Activated CD4-positive, alpha-beta T cell treated with anti-CD3 and anti-CD28 coated beads, Interleukin-2, amount 50 U/mL, for 48 hours (primary cell): ENCODE measurements around the gene RNF123.
A peak's percentile ranks its signal among the peaks of the same experiment; 100 is the strongest.
"Not testable (repeated sequence)": the region's sequence is repeated elsewhere in the genome, so short reads cannot be mapped to it uniquely, and the experiment has no call there.

Source experiments
- DNase-seq, 2 experiments: peaks; one replicate each; pipeline ENCODE4 v3.0.0-alpha.2; 2020

Gene RNF123

DNA sequence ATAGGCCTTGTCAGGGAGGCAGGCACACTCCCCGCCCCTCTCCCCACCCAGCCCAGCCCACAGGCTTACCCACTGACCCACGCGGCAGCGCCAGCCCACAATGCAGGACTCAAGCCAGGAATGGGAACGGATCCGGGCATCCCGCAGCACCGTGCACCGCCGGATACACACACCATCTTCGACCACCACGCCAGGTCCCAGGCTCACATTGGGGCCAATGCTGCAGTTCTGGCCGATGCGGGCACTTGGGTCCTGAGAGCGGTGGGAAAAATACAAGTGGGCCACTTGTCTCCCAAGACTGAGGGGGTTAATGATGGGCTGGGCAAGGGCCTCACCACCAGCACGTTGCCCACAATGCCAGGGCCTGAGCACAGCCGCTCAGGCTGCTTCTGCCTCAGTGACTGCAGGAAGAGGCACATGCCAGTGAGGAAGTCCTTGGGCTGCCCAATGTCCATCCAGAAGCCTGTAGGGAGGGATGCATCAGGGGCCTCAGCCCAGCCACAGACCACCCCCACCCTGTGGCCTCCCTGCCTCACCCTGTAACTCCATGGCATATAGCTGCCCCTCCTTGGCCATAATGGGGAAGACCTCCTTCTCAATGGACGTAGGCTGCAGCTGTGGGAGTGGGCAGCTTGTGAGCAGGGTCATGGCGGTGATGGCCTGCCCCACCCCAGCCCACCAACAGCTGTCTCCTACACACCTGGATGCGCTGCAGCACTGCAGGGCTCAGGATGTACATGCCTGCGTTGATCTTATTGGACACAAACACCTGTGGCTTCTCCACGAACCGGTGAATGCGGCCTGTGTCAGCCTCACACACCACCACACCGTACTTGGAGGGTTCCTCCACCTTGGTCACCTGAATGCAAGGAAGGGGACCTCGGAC, 32.8 kb downstream of the RNF123 start:
- DNase-seq: no peak

DNA sequence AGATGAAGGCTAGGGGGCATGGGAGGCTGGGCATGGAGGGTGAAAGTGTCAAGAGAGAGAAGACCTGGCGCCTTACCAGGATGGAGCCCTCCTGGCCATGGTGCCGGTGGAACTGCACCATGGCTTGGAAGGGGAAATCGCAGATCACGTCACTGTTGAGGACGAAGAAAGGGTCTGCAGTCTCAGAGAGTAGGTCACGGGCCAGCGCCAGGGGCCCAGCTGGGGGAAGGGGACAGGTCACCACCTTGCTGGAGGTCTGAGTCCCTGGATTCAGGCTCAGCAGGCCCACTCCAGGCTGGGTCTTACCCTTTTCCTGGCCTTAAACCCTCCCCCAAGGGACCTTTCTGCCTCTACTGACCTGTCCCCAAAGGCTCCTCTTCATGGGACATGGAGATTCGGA, 33.5 kb downstream of the RNF123 start:
- no peak for DNase-seq

DNA sequence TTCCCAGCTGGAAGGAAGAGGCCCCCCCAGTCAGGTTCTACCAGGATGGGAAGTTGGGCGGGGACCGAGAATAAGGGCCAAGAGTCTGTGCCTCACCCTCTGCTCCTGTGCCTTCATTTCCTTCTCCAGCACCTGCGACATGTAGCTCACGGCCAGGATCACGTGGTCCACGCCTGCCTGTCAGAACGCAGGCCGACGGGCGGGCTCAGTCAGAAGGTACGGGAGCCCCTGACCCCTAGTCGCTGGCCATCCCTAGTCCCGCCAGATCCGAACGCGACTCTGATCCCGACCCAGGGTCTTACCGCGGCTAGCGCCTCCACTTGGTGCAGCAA, 33.9 kb downstream of the RNF123 start:
- peak; percentile 66 to 72 for DNase-seq

DNA sequence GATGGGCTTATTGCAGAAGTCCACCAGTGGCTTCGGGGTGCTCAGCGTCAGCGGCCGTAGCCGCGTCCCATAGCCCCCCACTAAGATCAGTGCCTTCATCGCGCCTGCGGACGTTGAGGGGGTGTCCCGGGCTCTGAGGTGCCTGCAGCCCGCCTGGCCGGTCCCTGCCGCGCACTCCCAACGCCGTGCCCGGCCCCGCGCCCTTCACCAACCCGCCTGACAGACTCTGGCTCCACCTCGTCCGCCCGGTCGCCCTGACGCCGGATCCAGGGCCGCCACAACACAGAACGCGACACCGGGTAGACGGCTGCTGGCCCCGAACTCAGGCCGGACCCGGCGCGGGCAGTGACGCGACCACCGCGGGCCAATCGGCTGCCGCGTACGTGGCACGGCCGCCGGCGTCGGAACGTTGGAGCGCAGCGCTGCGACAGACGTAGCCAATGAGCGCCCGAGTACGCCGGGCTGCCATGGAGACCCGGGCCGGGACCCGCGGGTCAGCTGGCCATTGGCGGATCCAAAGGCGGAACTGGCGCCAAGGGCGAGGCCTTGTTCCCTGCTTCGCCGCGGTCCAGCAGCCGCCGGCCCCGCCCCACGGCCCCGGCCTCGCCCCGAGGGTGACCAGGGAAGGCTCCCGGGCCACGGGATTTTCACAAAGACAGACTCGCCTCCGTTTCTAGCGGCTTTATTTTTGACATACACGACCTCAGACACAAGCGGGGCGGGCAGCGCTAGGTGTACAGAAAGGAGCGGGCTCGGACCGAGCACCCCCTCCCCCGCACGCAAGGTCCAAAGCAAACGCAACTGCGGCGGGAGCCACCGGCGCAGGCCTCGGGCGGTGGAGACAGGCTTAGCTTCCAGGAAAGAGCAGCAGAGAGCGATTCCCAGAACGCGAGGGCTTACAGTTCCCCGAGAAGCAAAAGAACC, 34.5 kb downstream of the RNF123 start, which contains the start of gene GMPPB:
TSS of gene GMPPB (minus strand) at position 324 of the 924 bp plus-strand sequence. CDS start at position 99, 225 bp downstream.
- peak; percentile 92 to 95 for DNase-seq

DNA sequence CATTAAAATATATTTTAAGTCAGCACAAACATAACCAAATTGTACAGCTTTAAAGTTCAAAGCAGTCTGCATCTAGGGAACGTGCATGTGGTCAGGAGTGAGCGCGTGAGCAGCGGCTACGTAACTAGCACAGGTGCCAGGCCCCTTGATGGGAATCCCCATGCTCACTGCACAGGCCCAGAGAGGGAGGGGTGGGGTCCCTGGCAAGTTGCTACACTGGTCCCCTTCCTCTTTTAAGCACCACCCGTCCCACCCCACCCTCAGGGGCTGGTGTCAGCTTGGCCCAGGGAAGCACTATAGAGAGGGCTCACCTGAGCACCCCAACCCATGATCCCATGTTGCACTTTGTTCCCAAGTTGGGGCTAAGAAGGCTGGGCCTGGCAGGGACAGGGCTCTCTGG, 35.2 kb downstream of the RNF123 start:
- DNase-seq: peak; percentile 37 to 38

DNA sequence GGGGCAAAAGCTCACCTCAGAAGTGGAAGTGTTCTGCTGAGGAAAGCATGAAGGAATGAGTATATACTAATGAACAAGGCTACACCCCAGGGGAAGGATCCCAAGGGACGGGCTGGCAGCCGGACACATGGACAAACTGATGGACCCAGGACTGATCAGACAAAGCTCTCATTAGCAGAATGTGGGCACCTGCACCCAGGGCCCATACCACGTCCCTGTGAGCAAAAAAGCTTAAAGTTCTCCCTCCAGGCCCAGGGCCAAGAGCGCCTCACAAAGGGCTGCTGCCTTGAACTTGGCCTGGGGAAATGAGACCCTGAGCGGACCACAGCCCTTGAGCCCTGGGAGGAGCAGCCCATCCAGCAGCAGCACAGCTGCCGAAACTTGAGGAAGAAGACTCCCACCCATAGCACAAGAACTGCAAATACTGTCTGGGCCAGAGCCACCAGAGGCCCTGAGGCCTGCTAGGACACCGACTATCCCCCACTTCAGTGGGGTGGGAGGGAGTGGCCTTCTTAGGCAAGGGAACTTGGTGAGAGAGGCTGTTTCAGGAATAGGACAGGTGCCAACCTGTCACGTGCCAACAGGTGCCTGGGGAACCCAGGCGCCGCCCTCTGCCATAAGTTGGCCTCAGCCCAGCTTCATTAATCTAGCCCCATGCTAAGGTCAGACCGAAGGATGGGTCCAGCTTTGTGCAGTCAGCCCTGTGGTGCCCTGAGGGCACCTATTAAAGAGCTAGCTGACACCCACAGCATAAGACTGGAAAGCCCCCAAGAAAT, 36.7 kb downstream of the RNF123 start:
- no peak for DNase-seq

DNA sequence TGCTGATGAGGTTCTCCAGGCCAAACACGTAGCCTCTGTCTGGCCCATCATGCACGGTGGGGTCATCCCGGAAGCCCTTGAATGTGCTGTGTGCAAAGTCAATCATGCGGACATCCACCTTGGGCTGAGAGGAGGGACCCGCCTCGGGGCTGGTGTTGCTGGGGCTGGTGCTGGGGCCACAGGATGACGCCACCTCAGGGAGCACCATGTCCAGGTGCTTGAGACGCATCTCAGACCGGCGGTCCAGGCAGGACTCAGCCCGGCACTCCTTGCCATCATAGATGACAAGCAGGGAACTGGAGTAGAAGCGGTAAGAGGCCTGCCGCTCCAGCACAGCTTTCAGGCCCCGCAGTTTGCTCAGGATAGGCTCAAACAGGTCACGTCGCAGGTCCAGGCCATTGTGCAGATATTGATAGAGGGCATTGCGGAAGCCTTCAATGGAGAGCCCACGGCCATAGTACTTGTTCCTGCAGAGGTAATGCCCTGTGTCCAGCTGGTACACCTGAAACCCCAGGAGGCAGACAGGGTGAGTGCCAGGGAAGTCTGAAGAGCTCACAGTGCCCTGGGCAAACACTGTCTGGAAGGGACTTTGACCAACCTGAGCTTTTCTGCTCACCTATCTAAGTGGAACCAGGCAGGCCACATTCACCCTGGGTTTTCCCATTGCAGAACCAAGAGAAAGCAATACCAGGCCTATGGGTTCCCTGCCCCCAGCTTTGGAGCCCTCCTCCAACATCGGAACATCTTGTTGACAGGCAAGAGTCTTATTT, 38.0 kb downstream of the RNF123 start:
- no peak for DNase-seq

DNA sequence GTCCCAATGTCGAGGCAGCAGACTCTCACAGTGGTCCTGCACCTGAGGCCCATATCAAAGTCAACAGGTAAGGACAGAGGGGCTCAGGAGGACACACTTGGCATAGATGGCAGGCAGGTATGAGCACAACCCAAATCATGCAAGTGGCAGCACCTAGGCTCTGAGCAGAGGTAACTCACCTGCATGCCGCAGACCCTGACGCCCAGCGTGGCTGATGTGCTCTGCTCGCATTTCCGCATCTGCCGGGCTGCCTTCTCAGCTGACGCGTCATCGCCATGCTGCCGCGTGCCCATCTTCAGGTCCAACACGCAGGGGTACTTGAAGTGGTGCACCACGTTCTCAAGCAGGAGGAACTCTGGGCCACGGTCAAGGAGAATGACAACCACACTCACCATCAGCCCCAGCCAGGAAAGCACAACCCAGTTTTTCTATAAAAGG, 38.6 kb downstream of the RNF123 start:
- DNase-seq: no peak

DNA sequence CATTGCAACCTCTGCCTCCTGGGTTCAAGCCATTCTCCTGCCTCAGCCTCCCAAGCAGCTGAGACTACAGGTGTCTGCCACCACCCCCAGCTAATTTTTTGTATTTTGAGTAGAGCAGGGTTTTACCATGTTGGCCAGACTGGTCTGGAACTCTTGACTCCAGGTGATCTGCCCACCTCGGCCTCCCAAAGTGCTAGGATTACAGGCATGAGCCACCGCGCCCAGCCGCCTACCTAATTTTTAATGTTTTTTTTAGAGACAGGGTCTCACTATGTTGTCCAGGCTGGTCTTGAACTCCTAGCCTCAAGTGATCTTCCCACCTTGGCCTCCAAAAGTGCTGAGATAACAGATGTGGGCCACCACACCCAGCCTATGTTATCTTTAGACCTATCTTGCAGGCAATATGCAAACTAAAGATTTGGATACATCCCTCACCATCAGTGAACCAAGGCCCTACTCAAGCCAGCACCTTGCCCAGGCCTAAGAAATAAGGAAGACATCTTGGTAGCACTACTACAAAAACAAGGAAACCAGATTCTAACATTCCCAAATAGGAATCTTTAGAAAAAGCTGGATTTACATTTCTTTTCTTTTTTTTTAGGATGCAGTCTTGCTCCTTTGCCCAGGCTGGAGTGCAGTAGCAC, 40.7 kb downstream of the RNF123 start:
- DNase-seq: no peak

DNA sequence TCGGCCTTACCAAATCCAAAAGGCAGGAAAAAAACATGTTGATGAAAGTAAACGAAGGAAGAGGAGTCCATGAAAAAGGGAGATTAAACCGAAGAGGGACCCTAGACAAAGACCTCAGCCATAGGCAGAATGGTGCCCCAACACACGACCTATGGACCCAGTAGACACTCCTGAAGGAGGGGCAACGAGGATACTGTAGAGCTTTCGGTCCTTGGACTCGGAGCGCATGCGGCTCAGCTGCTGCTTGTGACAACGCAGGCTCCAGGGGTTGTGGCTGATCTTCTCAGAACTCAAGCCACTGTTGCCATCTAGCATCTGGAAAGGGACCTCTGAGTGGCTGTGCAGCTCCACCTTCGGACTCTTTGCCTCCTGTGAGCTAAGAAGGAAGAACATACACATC, 43.2 kb downstream of the RNF123 start:
- no peak for DNase-seq

DNA sequence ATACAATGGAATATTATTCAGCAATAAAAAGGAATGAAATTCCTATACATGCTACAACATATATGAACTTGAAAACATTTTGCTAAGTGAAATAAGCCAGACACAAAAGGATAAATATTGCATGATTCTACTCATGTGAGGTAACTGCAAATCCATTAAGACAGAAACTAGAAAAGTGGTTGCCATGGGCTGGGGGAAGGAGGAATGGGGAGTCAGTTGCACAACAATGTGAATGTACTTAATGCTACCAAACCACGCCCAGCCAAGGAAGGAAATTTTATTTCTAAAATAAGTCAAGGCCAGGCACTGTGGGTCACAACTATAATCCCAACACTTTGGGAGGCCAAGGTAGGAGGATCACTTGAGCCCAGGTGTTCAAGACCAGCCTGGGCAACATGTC, 44.2 kb downstream of the RNF123 start:
- DNase-seq: no peak

DNA sequence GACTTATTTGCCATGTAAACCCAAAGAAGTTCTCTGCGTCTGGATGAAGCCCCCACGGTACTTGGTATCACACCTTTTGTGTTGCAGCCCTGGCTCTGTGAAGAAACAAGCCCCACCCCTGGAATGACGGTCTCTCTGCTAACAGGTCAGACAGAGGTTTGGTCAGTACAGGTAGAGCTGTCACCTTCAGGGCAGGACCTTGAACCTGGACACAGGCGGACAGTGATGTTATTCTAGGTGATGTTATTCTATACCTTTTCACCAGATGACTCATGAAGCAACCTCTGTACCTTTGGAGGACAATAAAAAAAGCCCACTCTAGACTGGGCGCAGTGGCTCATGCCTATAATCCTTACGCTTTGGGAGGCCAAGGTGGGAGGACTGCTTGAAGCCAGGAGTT, 45.4 kb downstream of the RNF123 start:
- DNase-seq: no peak

DNA sequence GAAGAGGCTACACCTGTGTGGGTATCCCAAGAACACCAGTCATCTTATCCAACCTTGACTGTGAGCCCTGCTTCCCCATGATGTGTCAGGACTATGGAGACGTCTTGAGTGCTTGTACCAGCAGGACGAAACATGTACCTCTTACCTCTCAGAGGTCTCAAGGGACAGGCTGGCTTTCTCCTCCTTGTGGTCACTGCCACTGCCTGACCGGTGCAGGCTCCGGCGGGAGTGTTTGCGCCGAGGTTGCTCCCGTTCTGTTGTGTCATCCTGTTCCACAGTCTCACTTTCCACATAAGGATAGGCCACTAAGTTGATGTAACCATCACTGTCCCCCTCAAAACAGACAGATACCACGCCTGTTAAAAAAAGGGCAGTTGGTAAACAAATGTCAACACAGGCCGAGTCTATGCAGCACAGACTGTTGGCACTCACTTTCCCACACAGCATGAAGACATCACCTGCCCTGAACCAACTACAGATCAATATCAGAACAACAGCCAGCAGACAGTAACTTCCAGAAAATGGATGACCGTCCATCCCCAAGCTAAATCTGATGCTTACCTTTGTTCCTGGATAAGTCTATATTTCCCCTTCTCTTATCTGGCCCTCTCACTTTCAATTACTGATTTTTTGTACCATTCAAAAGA, 48.8 kb downstream of the RNF123 start:
- no peak for DNase-seq

DNA sequence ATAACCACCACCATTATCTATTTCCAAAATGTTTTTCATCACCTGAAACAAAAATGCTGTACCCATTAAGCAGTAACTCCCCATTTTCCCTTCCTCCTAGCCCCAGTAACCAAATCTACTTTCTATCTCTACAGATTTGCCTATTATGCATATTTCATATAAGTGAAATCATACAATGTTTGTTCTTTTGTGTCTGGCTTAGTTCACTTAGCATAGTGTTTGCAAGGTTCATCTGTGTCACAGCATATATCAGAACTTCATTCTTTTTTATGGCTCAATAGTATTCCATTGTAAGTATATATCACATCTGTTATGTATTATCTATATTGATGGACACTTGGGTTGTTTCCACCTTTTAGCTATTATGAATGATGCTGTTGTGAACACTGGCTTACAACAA, 51.1 kb downstream of the RNF123 start:
- no peak for DNase-seq

DNA sequence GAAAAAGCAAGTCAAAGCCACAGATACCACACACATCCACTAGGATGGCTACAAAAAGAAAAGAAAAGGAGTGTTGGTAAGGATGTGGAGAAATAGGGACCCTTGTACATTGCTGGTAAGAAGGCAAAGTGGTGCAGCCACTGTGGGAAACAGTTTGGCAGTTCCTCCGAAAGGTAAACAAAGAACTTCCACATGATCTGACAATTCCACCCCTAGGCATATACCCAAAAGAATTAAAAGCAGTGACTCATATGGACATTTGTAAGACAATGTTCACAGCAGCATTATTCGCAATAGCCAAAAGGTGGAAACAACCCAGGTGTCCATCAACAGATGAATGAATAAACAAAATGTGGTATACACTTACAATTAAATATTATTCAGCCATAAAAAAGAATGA, 56.6 kb downstream of the RNF123 start:
- DNase-seq: no peak

DNA sequence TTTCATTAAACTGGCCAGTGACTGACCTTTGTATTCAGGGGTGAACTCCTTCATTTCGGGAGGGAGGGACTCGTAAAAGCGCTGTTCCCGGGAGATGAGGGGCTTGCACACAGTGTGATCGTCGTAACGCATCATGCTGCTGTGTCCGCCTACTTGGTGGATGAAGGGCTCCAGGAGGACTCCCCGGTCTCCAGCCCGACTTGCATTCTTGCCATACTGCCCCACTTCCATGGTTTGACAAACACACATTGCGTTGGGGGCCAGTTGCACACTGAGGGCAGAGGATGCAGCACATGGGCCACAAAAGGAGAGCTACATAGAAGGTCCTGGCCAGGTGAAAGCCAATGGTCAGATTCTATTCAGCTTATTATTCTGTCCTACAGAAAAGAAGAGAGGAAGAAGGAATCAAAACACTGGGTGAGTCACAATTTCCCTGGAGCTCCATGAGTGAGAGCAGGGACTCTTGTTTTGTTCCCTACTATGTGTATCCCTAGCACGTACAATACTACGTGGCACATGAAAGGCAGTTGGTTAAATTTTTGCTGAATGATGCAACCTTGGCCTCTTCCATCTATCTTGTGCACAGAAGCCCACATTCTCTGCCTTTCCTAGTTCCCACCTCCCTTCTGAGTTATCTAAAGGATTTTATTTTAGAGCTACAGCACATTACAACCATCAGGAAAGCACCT, 58.6 kb downstream of the RNF123 start:
- no peak for DNase-seq

DNA sequence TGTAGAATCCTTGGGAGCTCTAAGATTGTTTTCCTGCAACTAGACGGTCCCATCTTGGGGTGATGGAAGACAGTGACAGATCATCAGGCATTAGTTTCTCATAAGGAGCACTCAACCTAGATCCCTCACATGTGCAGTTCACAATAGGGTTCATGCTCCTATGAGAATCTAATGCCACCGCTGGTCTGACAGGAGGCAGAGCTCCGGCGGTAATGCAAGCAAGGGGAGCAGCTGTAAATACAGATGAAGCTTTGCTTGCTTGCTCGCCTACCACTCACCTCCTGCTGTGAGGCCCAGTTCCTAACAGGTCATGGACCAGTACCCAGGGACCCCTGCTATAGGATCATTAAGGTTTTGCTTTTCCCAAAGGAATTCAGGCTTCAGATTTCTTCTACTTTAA, 59.5 kb downstream of the RNF123 start:
- not testable (repeated sequence) for DNase-seq

DNA sequence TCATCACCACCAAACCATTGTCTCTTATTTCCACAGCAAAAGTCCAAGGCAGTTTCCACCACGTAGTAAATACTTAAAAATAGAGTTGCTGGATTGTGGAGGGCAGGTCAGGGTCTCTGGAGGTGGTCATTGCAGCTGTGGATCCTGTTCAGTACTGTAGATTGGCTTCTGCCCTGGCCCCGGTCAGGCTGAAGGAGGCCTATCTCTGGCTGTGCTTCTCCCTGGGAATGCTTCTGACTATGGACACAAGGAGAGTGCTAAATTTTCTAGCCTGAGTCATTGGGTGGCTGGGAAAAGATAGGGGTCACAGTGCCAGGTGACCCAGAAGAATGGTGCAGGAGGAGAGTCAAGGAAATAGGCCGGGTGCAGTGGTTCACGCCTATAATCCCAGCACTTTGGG, 60.7 kb downstream of the RNF123 start:
- no peak for DNase-seq

DNA sequence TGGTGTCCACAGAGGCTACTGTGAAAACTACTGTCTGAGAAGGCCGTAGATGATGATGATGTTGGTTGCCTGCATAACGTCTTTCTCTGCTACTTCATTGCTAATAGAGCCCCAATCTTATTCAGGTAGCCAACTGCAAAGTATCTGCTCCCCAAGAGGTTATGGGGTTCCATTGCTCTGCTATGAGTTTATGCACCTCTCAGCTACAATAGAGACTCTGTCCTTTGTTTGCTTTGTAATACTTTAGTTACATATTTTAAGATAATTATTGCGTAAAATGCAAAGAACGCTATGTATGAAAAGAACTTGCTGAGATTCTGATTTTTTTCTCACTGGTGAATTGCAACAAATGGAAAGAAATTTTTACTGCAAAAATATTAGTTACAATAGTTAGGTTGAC, 62.1 kb downstream of the RNF123 start:
- no peak for DNase-seq

DNA sequence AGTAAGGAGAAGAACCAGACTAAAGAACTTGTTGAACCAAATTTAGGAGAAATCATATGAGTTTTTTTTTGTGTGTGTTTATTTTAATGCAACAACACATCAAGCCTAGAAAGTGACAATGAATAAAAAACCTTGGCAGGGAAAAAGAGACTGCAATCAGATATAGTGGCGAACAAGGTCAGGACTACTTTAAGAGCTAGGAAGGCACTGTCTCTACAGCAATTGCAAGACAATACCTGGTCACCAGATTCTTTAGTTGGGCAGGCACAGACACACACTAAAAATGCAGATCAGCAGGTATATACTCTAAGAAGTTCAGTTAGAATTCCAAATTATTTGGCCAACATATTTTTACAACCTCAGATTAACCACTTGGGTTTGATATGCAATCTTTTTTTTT, 65.2 kb downstream of the RNF123 start:
- no peak for DNase-seq

DNA sequence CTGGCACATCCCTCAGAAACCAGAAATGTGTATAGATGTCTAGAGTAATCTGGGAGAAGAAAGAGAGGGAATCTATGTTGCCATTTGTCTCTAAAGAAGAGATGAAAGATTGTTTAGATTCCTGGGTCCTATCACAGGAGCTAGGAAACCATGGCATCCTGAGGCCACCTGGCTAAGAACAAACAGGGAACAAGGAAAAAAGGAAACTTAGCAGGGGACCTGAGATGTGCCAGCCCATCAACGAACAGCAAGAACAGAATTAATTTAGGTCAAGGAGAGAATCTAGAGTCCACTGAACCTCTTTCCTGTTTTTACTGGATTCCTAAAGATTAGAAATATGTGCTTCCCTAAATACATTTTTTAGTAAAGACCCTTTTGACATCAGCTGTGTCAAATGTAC, 66.7 kb downstream of the RNF123 start:
- no peak for DNase-seq
